ENCODE results near the gene RASSF5.

GRCh38 chr1:206570529-206570928 lies 63.2 kb downstream of the RASSF5 start:
- TF ChIP-seq POLR2A (IDR thresholded peaks at IDR 0.05; ENCODE audit: low read depth) (no peak), CTCF (IDR thresholded peaks at IDR 0.05) (no peak), EP300 (IDR thresholded peaks at IDR 0.05) (no peak), POLR2AphosphoS5 (IDR thresholded peaks at IDR 0.05) (no peak)
